HG03558 (cell line): ENCODE data around the gene RNF125.
"Not testable (repeated sequence)": the region's sequence is repeated elsewhere in the genome, so short reads cannot be mapped to it uniquely, and the experiment has no call there.

ENCODE experiments used
- ATAC-seq: cut with Tn5 transposase; IDR thresholded peaks from one replicate; pipeline ENCODE4 v1.9.1; 2021; ENCODE audit warnings: moderate number of reproducible peaks; ENCODE audit not compliant: unreplicated experiment; ENCODE audit errors: extremely low read depth

RNF125 gene

GRCh38 chr18:32083781-32084180, 65.2 kb downstream of the RNF125 start:
- ATAC-seq = no peak

- ATAC-seq = no peak
Measured at GRCh38 chr18:32086881-32087280, 68.3 kb downstream of the RNF125 start.

GRCh38 chr18:32090831-32091230, 72.2 kb downstream of the RNF125 start:
- ATAC-seq = not testable (repeated sequence)

GRCh38 chr18:32091325-32091723, 72.7 kb downstream of the RNF125 start:
- ATAC-seq = no peak

GRCh38 chr18:32091724-32092421, 73.2 kb downstream of the RNF125 start, which contains the start of gene RNF138:
Gene RNF138 (plus strand): TSS chr18:32091874. CDS start chr18:32092777, 903 bp downstream.
- peak; percentile 50 for ATAC-seq

GRCh38 chr18:32092422-32093101, 73.9 kb downstream of the RNF125 start:
- peak; percentile 58 for ATAC-seq

GRCh38 chr18:32093102-32093511, 74.5 kb downstream of the RNF125 start:
- ATAC-seq = peak; percentile 16

GRCh38 chr18:32093523-32093922, 74.9 kb downstream of the RNF125 start:
- ATAC-seq = no peak

GRCh38 chr18:32095192-32095899, 76.7 kb downstream of the RNF125 start:
- ATAC-seq = no peak

- ATAC-seq = no peak
Measured at GRCh38 chr18:32095900-32096229, 77.2 kb downstream of the RNF125 start.

GRCh38 chr18:32096946-32097345, 78.3 kb downstream of the RNF125 start:
- ATAC-seq = no peak

GRCh38 chr18:32104516-32104915, 85.9 kb downstream of the RNF125 start:
- no peak for ATAC-seq

GRCh38 chr18:32110005-32110404, 91.4 kb downstream of the RNF125 start:
- no peak for ATAC-seq

GRCh38 chr18:32111706-32112105, 93.1 kb downstream of the RNF125 start:
- ATAC-seq = no peak

GRCh38 chr18:32112826-32113225, 94.2 kb downstream of the RNF125 start:
- ATAC-seq = no peak

GRCh38 chr18:32114293-32114942, 95.8 kb downstream of the RNF125 start:
- no peak for ATAC-seq

- ATAC-seq = no peak
Measured at GRCh38 chr18:32122039-32122438, 103.4 kb downstream of the RNF125 start.
